Measurements from ENCODE around the gene NT5C3A.

DNA sequence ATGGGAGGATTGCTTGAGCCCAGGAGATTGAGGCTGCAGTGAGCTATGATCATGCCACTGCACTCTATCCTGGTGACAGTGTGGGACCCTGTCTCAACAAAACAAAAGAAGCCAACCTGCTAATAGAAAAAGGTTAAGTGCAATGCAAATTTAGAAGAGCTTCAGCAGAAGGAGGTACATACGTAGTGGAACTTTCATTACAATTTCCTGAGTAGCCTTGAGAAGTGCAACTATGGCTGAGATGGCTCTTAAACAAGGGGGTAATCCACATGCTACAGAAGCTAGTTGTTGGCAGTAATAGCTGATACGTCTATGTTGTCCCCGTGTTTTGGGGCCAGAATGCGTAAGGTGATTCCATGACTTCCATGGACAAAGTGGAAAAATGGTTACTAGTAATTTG, 10.7 kb upstream of the NT5C3A start:
- TF ChIP-seq, protein P1, sequence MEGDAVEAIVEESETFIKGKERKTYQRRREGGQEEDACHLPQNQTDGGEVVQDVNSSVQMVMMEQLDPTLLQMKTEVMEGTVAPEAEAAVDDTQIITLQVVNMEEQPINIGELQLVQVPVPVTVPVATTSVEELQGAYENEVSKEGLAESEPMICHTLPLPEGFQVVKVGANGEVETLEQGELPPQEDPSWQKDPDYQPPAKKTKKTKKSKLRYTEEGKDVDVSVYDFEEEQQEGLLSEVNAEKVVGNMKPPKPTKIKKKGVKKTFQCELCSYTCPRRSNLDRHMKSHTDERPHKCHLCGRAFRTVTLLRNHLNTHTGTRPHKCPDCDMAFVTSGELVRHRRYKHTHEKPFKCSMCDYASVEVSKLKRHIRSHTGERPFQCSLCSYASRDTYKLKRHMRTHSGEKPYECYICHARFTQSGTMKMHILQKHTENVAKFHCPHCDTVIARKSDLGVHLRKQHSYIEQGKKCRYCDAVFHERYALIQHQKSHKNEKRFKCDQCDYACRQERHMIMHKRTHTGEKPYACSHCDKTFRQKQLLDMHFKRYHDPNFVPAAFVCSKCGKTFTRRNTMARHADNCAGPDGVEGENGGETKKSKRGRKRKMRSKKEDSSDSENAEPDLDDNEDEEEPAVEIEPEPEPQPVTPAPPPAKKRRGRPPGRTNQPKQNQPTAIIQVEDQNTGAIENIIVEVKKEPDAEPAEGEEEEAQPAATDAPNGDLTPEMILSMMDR (IDR thresholded peaks at IDR 0.05), result no peak
- TF ChIP-seq FOXP1 (CRISPR knock-in tag; IDR thresholded peaks at IDR 0.05; ENCODE audit: borderline replicate concordance) (no peak), NFYB (CRISPR knock-in tag; conservative IDR thresholded peaks at IDR 0.05; ENCODE audit: low read depth) (no peak)
- TF ChIP-seq, protein P2, sequence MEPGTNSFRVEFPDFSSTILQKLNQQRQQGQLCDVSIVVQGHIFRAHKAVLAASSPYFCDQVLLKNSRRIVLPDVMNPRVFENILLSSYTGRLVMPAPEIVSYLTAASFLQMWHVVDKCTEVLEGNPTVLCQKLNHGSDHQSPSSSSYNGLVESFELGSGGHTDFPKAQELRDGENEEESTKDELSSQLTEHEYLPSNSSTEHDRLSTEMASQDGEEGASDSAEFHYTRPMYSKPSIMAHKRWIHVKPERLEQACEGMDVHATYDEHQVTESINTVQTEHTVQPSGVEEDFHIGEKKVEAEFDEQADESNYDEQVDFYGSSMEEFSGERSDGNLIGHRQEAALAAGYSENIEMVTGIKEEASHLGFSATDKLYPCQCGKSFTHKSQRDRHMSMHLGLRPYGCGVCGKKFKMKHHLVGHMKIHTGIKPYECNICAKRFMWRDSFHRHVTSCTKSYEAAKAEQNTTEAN (CRISPR knock-in tag; IDR thresholded peaks at IDR 0.05), result no peak
- TF ChIP-seq, protein P3, sequence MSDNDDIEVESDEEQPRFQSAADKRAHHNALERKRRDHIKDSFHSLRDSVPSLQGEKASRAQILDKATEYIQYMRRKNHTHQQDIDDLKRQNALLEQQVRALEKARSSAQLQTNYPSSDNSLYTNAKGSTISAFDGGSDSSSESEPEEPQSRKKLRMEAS (CRISPR knock-in tag; IDR thresholded peaks at IDR 0.05), result no peak
- TF ChIP-seq, protein P4, sequence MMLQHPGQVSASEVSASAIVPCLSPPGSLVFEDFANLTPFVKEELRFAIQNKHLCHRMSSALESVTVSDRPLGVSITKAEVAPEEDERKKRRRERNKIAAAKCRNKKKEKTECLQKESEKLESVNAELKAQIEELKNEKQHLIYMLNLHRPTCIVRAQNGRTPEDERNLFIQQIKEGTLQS (CRISPR knock-in tag; conservative IDR thresholded peaks at IDR 0.05), result no peak

Measured in WTC11 (cell line).